Measurements from ENCODE around the gene PDE1A. TPM values are rescaled to one million over a fixed set of nuclear protein-coding genes. Genes with fewer than 3 reads are reported as not detected.

Gene PDE1A
- total and polyA plus RNA-seq, 2 of the 4 experiments (the other 2 are of a cell fraction): 0.24 to 0.90 TPM

DNA sequence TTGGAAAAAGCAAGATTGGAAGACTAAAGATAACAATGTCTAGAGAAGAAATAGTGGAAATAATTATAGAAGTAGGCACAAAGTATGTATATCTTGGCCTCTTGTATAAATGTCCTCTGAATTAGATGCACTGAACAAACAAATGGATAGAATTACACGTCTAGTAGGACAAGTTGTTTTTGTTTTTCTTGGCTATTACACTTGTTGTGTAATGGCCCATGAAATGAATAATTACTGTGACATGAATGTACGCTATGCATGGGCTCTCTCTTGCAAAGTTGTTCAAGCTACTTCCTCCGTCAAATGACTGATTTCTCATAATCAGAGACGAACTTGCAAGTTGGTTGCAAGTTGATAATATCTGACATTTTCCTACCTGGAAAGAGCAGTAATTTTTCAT lies 126.2 kb downstream of the PDE1A start:
- Histone ChIP-seq H3K4ac (ENCODE audit: low read depth, low read length) (no peak overlapping the region), H3K4me1 (ENCODE audit: control insufficient read depth, insufficient read depth, low read length) (peaks cover 2% of the 10 kb centered on the region; the same call in 1 of the 2 replicates), H3K36me3 (ENCODE audit: control insufficient read depth, insufficient read depth, low read length) (no peaks in the 10 kb centered on the region), H4K20me1 (ENCODE audit: insufficient read depth, low read length) (no peaks in the 10 kb centered on the region), H3K14ac (replicated peaks; ENCODE audit: low read depth, low read length) (no peak overlapping the region), H2AFZ (replicated peaks; ENCODE audit: low read length, poor library complexity) (no peak overlapping the region), H2BK20ac (ENCODE audit: low read depth, low read length) (no peak overlapping the region), H3K4me3 (ENCODE audit: insufficient read depth, low read depth, low read length) (no peak overlapping the region), H4K5ac (ENCODE audit: low read depth, low read length) (no peak overlapping the region), H3K79me1 (ENCODE audit: low read depth in 1 of 2, low read length in 2 of 2) (no peaks in the 10 kb centered on the region), H3K9me1 (ENCODE audit: insufficient read depth, low read length) (no peaks in the 10 kb centered on the region), H4K91ac (ENCODE audit: insufficient read depth, low read depth, low read length) (no peak overlapping the region), H2BK15ac (ENCODE audit: low read depth, low read length) (no peak overlapping the region), H3K27ac (ENCODE audit: insufficient read depth, low read length) (no peak overlapping the region), H3K18ac (ENCODE audit: low read depth, low read length) (peak overlapping the region; percentile 31; the same call in 1 of the 2 replicates), H3K9ac (ENCODE audit: low read depth, low read length) (no peak overlapping the region), H2AK9ac (replicated peaks; ENCODE audit: low read depth, low read length, poor library complexity) (no peak overlapping the region), H2AK5ac (ENCODE audit: low read depth, low read length) (no peak overlapping the region), H2BK120ac (ENCODE audit: low read depth, low read length) (no peak overlapping the region), H3K27me3 (ENCODE audit: control insufficient read depth, insufficient read depth, low read length) (no peaks in the 10 kb centered on the region), H3K4me2 (ENCODE audit: low read depth, low read length) (no peak overlapping the region), H4K8ac (ENCODE audit: low read depth in 2 of 2, low read length in 2 of 2) (no peak overlapping the region), H3K56ac (ENCODE audit: extremely low read depth, insufficient read depth, low read length) (no peak overlapping the region), H3K9me3 (ENCODE audit: control insufficient read depth, insufficient read depth, low read length) (no peaks in the 10 kb centered on the region), H3K23ac (ENCODE audit: low read depth, low read length) (no peak overlapping the region), H2BK5ac (ENCODE audit: low read depth, low read length, poor library complexity, severe bottlenecking) (no peak overlapping the region)
- BruUV-seq (replicated peaks): no TSS peak
- in situ Hi-C loops (cut with MboI; ENCODE audit: low sequenced_read_pairs): no loop called here
- ATAC-seq (ENCODE audit: low read depth) (no peak), DNase-seq (no peak)
- ChIA-PET POLR2A (ENCODE audit: unreplicated experiment) (no interaction called here), CTCF (no interaction called here)
- TF ChIP-seq RCOR1 (IDR thresholded peaks at IDR 0.05; ENCODE audit: insufficient replicate concordance, low read length): no peak
- no peak for TF ChIP-seq CHD1 (IDR thresholded peaks at IDR 0.05; ENCODE audit: low read depth, low read length)
- no peak for TF ChIP-seq FOS (IDR thresholded peaks at IDR 0.05; ENCODE audit: low read depth, low read length)
- TF ChIP-seq MAZ (IDR thresholded peaks at IDR 0.05; ENCODE audit: borderline replicate concordance, low read depth, low read length): no peak
- no peak for TF ChIP-seq RAD21 (IDR thresholded peaks at IDR 0.05; ENCODE audit: low read length)
- no peak for TF ChIP-seq POLR2A (IDR thresholded peaks at IDR 0.05; ENCODE audit: low read depth, low read length)
- TF ChIP-seq NFE2L2 (IDR thresholded peaks at IDR 0.05; ENCODE audit: low read depth, low read length): no peak
- no peak for TF ChIP-seq MAFK (IDR thresholded peaks at IDR 0.05; ENCODE audit: low read depth, low read length)
- no peak for TF ChIP-seq CEBPB (IDR thresholded peaks at IDR 0.05; ENCODE audit: low read depth, low read length)
- intact Hi-C loops (cut with micrococcal nuclease): loop anchor here (5.0 kb wide), 1 partner anchor 347 kb away; no protein-coding TSS in a partner anchor
- dilution Hi-C loops (cut with HindIII; ENCODE audit: low sequenced_read_pairs, unreplicated experiment): no loop called here
- WGBS, 2 experiments (ENCODE audit: extremely low coverage in 2 of 2, insufficient read length in 1 of 2): 63% methylated on average over 2 of the region's 4 CpGs; no CpG with 5 or more reads in 1 of the 2 experiments
